Esophagus muscularis mucosa (tissue), 4 donors: ENCODE data around the gene POU5F1. TPM values are rescaled to one million over a fixed set of nuclear protein-coding genes. Genes with fewer than 3 reads are reported as not detected.

ENCODE experiments used
- DNase-seq: peaks from one replicate; pipeline ENCODE4 v3.0.0-alpha.2; 2017; ENCODE audit errors: extremely low spot score
- H3K27ac ChIP-seq, 4 donors: fragments of 200-600 bp; sonication (generic); replicated peaks in 1 of 4; 1 replicate in 3 of 4; 2 replicates in 1 of 4; pipeline ENCODE4 v1.5.1; 2016 to 2019; ENCODE audit warnings: mild to moderate bottlenecking in 1 of 4
- H3K27me3 ChIP-seq, 4 donors: fragments of 200-600 bp; sonication (generic); one replicate each; pipeline versions ENCODE4 v1.5.1 to v1.6.0; 2016 to 2019
- H3K36me3 ChIP-seq, 4 donors: fragments of 200-600 bp; sonication (generic); one replicate each; pipeline ENCODE4 v1.5.1; 2016 to 2019
- H3K4me1 ChIP-seq, 4 donors: fragments of 200-600 bp; sonication (generic); one replicate each; pipeline ENCODE4 v1.5.1; 2016 to 2019
- H3K4me3 ChIP-seq, 4 donors: fragments of 200-600 bp; sonication (generic); 1 replicate in 2 of 4; 2 replicates in 2 of 4; pipeline ENCODE4 v1.5.1; 2016 to 2019; ENCODE audit warnings: mild to moderate bottlenecking in 4 of 4, moderate library complexity in 1 of 4
- H3K9me3 ChIP-seq, 4 donors: fragments of 200-600 bp; sonication (generic); 1 replicate in 3 of 4; 2 replicates in 1 of 4; pipeline ENCODE4 v1.5.1; 2016 to 2019
- EP300 ChIP-seq: sonication (generic); formaldehyde crosslinking; IDR thresholded peaks from one replicate; pipeline ENCODE4 v1.6.1; 2017; ENCODE audit warnings: antibody characterized with exemption
- POLR2A ChIP-seq: fragments of 450-650 bp; IDR thresholded peaks from one replicate; pipeline ENCODE4 v1.6.1; 2017; ENCODE audit warnings: antibody characterized with exemption, moderate library complexity, mild to moderate bottlenecking, low read depth
- POLR2AphosphoS5 ChIP-seq, 2 donors: sonication (generic); formaldehyde crosslinking; IDR thresholded peaks; one replicate each; pipeline ENCODE4 v1.6.1; 2017; ENCODE audit warnings: antibody characterized with exemption in 2 of 2
- WGBS: methylation state at CpG from one replicate; pipeline ENCODE4 v1.1.5; 2018; 5-methylcytosine and 5-hydroxymethylcytosine counted together
- intact Hi-C: fragments of 100-400 bp; cut with DNase I; formaldehyde crosslinking; loops from one replicate; pipeline ENCODE4 v1.15.1; 2023
- total RNA-seq, 4 donors: library from RNA; depleted of rRNA; stranded (reverse); fragments of >200 nt; gene quantifications; one replicate each; pipeline versions ENCODE4 v1.1.0 to v1.2.1, GENCODE V29; 2016
- TF ChIP-seq, protein P1 (sequence below), 3 experiments: fragments of 200-600 bp in 2 of 3; fragments of 450-650 bp in 1 of 3; sonication (generic) in 2 of 3; IDR thresholded peaks; one replicate each; pipeline ENCODE4 v1.5.1; 2017 to 2019; ENCODE audit warnings: antibody characterized with exemption in 3 of 3, mild to moderate bottlenecking in 2 of 3, moderate library complexity in 1 of 3

Gene POU5F1
- total RNA-seq, 4 donors from 2014 or later = 1.3 TPM; not detected in 3

DNA sequence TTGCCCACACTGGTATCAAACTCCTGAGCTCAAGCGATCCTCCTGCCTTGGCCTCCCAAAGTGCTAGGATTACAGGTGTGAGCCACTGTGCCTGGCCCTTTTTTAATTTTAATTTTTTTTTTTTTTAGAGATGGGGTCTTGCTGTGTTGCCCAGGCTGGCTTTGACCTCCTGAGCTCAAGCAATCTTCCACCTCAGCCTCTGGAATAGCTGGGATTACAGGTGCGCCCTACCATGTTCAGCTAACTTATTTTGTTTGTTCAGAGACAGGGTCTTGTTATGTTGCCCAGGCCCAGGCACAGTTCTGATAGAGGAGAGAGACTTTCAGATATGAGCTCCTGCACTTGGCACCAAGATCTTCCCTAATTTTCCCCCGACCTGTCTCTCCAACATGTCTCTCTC, 39.7 kb downstream of the POU5F1 start:
- Histone ChIP-seq H3K36me3 (no peaks in the 10 kb centered on the region), H3K4me1 (peaks cover 2 to 10% (median 6%) of the 10 kb centered on the region in 4 donors), H3K9me3 (no peaks in the 10 kb centered on the region), H3K4me3 (no peak overlapping the region), H3K27me3 (no peaks in the 10 kb centered on the region), H3K27ac (no peak overlapping the region)
- no peak for DNase-seq
- 92% methylated on average over 3 of the region's 3 CpGs for WGBS
- intact Hi-C loops = no loop called here
- no peak for TF ChIP-seq POLR2AphosphoS5 (IDR thresholded peaks at IDR 0.05)
- TF ChIP-seq, protein P1, sequence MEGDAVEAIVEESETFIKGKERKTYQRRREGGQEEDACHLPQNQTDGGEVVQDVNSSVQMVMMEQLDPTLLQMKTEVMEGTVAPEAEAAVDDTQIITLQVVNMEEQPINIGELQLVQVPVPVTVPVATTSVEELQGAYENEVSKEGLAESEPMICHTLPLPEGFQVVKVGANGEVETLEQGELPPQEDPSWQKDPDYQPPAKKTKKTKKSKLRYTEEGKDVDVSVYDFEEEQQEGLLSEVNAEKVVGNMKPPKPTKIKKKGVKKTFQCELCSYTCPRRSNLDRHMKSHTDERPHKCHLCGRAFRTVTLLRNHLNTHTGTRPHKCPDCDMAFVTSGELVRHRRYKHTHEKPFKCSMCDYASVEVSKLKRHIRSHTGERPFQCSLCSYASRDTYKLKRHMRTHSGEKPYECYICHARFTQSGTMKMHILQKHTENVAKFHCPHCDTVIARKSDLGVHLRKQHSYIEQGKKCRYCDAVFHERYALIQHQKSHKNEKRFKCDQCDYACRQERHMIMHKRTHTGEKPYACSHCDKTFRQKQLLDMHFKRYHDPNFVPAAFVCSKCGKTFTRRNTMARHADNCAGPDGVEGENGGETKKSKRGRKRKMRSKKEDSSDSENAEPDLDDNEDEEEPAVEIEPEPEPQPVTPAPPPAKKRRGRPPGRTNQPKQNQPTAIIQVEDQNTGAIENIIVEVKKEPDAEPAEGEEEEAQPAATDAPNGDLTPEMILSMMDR (IDR thresholded peaks at IDR 0.05) = no peak
- no peak for TF ChIP-seq EP300
- TF ChIP-seq POLR2A = no peak

DNA sequence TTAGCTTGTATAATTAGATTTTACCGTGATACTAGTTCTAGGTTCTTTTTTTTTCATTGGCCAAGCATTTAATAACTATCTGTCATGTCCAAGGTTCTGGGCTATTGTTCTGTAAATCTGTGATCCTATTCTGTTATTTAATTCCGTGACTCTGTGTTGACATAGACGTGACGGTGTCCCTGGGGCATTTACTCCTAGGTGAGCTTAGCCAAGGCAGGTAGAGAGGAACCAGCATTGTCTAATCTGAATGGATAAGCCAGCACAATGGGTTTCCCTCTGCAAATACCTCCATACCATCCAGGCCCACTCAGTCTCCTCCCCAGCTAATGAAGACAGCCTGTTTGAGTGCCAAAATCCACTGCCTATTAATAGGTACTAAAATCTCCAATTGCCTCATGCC, 41.4 kb downstream of the POU5F1 start:
- H3K27me3 ChIP-seq = no peaks in the 10 kb centered on the region
- H3K9me3 ChIP-seq = no peaks in the 10 kb centered on the region
- TF ChIP-seq, protein P1 (IDR thresholded peaks at IDR 0.05) = no peak
- no peak for TF ChIP-seq POLR2A
- no peak for TF ChIP-seq POLR2AphosphoS5 (IDR thresholded peaks at IDR 0.05)
- TF ChIP-seq EP300 = no peak
- WGBS = 73% methylated on average over 4 of the region's 4 CpGs
- intact Hi-C loops = no loop called here
- DNase-seq = no peak
- no peak overlapping the region for H3K27ac ChIP-seq
- no peaks in the 10 kb centered on the region for H3K36me3 ChIP-seq
- peaks cover 3 to 26% (median 15%) of the 10 kb centered on the region in 4 donors for H3K4me1 ChIP-seq
- no peak overlapping the region for H3K4me3 ChIP-seq

DNA sequence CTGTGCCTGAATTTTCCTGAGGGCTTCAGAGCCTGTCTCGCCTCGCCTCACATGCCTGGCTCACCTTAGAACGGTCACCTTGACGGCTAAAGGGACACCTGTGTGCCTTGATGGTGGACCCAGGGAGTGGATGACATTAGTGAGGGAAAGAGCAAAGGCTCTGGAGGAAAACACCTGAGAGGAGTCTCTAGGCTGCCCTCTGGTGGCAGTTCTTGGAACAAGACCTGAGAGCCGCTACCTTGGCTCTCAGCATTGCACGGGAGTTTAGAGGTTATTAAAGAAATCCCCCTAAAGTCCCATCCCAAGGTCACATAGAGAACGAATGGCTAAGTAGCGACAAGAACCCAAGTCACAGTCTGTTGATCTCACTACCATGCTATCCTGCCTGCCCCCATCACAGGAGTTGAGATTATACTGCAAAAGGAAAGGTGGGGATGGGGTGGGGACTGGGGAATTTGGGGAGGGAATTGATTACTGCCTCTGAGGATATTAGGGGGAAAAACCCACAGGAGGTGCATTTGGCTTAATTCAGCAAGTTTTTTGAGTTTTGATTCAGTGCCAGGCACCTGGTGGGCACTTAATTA, 42.3 kb downstream of the POU5F1 start:
- H3K4me3 ChIP-seq = no peak overlapping the region
- peaks cover 6 to 34% (median 19%) of the 10 kb centered on the region in 4 donors for H3K4me1 ChIP-seq
- intact Hi-C loops = no loop called here
- H3K36me3 ChIP-seq = no peaks in the 10 kb centered on the region
- H3K27me3 ChIP-seq = no peaks in the 10 kb centered on the region
- TF ChIP-seq, protein P1 (IDR thresholded peaks at IDR 0.05) = peak; percentile 72 to 91 (median 78)
- no peak for TF ChIP-seq EP300
- TF ChIP-seq POLR2AphosphoS5 (IDR thresholded peaks at IDR 0.05) = no peak
- no peak for TF ChIP-seq POLR2A
- 11% methylated on average over 8 of the region's 8 CpGs for WGBS
- DNase-seq = no peak
- H3K27ac ChIP-seq = no peak overlapping the region
- no peaks in the 10 kb centered on the region for H3K9me3 ChIP-seq

DNA sequence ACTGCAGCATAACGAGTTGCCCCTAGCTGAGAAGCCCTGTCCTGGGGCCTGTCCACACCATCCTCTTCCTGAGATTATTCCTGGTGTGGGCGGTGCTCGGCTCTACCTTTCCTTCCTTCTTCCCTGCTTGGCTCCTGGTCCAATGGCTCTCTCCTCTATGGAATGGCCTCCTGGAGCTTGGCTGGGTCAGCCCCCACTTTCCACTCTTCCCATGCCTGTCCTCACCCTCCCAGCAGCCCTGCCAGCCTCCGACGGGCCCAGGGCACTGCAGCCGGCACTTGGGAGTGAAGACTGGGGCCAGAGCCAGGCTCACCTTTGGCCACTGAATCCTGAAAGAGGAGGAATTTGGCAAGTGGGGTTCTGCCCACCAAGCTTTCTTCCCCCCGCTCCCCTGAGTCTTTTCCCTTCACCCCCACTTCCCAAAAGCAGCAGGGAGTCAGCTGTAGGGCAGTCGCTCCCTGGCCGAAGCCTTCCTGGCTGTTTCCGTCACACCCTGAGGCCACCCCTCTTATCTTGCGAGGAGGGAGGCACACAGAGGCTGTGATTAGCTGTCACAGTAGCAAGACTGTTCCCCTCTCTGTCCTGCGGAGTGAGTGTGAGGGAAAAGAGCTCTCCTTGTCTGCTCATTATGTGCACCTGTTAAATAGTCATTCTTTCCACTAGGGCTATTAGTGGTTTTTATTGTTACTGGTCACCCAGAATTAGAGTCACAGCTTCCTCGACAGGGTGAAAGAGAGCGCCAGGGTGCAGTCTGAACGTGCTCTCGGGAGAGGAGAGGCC, 43.9 kb downstream of the POU5F1 start:
- no peak for TF ChIP-seq POLR2A
- TF ChIP-seq, protein P1 (IDR thresholded peaks at IDR 0.05) = no peak
- TF ChIP-seq POLR2AphosphoS5 (IDR thresholded peaks at IDR 0.05) = no peak
- no peak for TF ChIP-seq EP300
- WGBS = 76% methylated on average over 16 of the region's 16 CpGs
- Histone ChIP-seq H3K4me3 (no peak overlapping the region), H3K36me3 (no peaks in the 10 kb centered on the region), H3K27ac (no peak overlapping the region), H3K4me1 (peaks cover 22 to 50% (median 29%) of the 10 kb centered on the region in 4 donors), H3K27me3 (no peaks in the 10 kb centered on the region), H3K9me3 (no peaks in the 10 kb centered on the region)
- intact Hi-C loops = no loop called here
- DNase-seq = no peak
